ENCODE measurements around the gene NEK6.

The NEK6 gene

GRCh38 chr9:124281931-124282371 lies 24.2 kb downstream of the NEK6 start:
- DNase-seq, result peak in 1 of 2 donors; percentile 78

GRCh38 chr9:124282442-124283227 lies 24.9 kb downstream of the NEK6 start:
- DNase-seq, result no peak

GRCh38 chr9:124283228-124283814 lies 25.6 kb downstream of the NEK6 start:
- DNase-seq, result no peak

GRCh38 chr9:124284237-124284831 lies 26.6 kb downstream of the NEK6 start:
- no peak for DNase-seq

GRCh38 chr9:124284940-124285441 lies 27.2 kb downstream of the NEK6 start:
- DNase-seq, result no peak

GRCh38 chr9:124285490-124285889 lies 27.7 kb downstream of the NEK6 start:
- DNase-seq, result no peak

- DNase-seq, result peak; percentile 40 to 79
Measured at GRCh38 chr9:124285903-124286291, 28.1 kb downstream of the NEK6 start.

GRCh38 chr9:124286292-124286931 lies 28.7 kb downstream of the NEK6 start:
- DNase-seq, result peak in 1 of 2 donors; percentile 37

- DNase-seq, result no peak
Measured at GRCh38 chr9:124290053-124290591, 32.4 kb downstream of the NEK6 start.

- DNase-seq, result no peak
Measured at GRCh38 chr9:124290743-124291554, 33.2 kb downstream of the NEK6 start.

- DNase-seq, result peak; percentile 16 to 90
Measured at GRCh38 chr9:124291801-124292396, 34.1 kb downstream of the NEK6 start.

- DNase-seq, result no peak
Measured at GRCh38 chr9:124292696-124293593, 35.2 kb downstream of the NEK6 start.

- no peak for DNase-seq
Measured at GRCh38 chr9:124293718-124294506, 36.2 kb downstream of the NEK6 start.

- peak in 1 of 2 donors; percentile 92 for DNase-seq
Measured at GRCh38 chr9:124295159-124295794, 37.5 kb downstream of the NEK6 start.

- no peak for DNase-seq
Measured at GRCh38 chr9:124296094-124296493, 38.3 kb downstream of the NEK6 start.

GRCh38 chr9:124296796-124297550 lies 39.2 kb downstream of the NEK6 start:
- no peak for DNase-seq

GRCh38 chr9:124297551-124297901 lies 39.8 kb downstream of the NEK6 start:
- DNase-seq, result no peak

GRCh38 chr9:124297915-124298645 lies 40.3 kb downstream of the NEK6 start:
- DNase-seq, result no peak
